Loucy (cell line): ENCODE measurements around the gene KANSL1.

Source experiments
- H2AFZ ChIP-seq: fragments of 200-600 bp; sonication (generic); 2 replicates; pipeline ENCODE4 v1.6.0; 2016; ENCODE audit warnings: antibody characterized with exemption, mild to moderate bottlenecking, low read length, moderate library complexity
- H3F3A ChIP-seq: fragments of 200-600 bp; 2 replicates; pipeline ENCODE4 v1.6.0; 2016; ENCODE audit warnings: antibody characterized with exemption, low read depth, mild to moderate bottlenecking
- H3K27me3 ChIP-seq: fragments of 200-600 bp; sonication (generic); 2 replicates; pipeline ENCODE4 v1.6.1; 2014; ENCODE audit warnings: low read length, mild to moderate bottlenecking; ENCODE audit not compliant: insufficient read depth, poor library complexity, severe bottlenecking
- H3K36me3 ChIP-seq: fragments of 200-600 bp; sonication (generic); 2 replicates; pipeline ENCODE4 v1.6.1; 2016; ENCODE audit warnings: low read length; ENCODE audit not compliant: insufficient read depth
- H3K4me1 ChIP-seq: fragments of 200-600 bp; sonication (generic); 2 replicates; pipeline ENCODE4 v1.5.1; 2014; ENCODE audit warnings: low read length, mild to moderate bottlenecking; ENCODE audit not compliant: insufficient read depth, poor library complexity, severe bottlenecking
- H3K4me2 ChIP-seq: fragments of 200-600 bp; sonication (generic); 2 replicates; pipeline ENCODE4 v1.6.0; 2014; ENCODE audit warnings: antibody characterized with exemption, low read length, low read depth, mild to moderate bottlenecking; ENCODE audit not compliant: poor library complexity, severe bottlenecking
- H3K4me3 ChIP-seq: fragments of 200-600 bp; sonication (generic); 2 replicates; pipeline ENCODE4 v1.5.1; 2014; ENCODE audit warnings: low read length, mild to moderate bottlenecking, mixed read lengths; ENCODE audit not compliant: poor library complexity, severe bottlenecking
- H3K79me2 ChIP-seq: fragments of 200-600 bp; sonication (generic); 2 replicates; pipeline ENCODE4 v1.6.1; 2014; ENCODE audit warnings: low read length; ENCODE audit not compliant: insufficient read depth
- H3K9ac ChIP-seq: fragments of 200-600 bp; sonication (generic); 2 replicates; pipeline ENCODE4 v1.6.0; 2014; ENCODE audit warnings: mild to moderate bottlenecking, low read depth, low read length, moderate library complexity; ENCODE audit not compliant: poor library complexity, severe bottlenecking
- H3K9me2 ChIP-seq: fragments of 200-600 bp; sonication (generic); replicated peaks from 2 replicates; pipeline ENCODE4 v1.6.1; 2016; ENCODE audit warnings: low read depth, low read length, mixed read lengths
- H3K9me3 ChIP-seq: fragments of 200-600 bp; sonication (generic); 2 replicates; pipeline ENCODE4 v1.6.1; 2014; ENCODE audit warnings: mild to moderate bottlenecking, antibody characterized with exemption, low read length, low read depth; ENCODE audit not compliant: insufficient read depth
- H4K20me1 ChIP-seq: fragments of 200-600 bp; sonication (generic); 2 replicates; pipeline ENCODE4 v1.6.0; 2014; ENCODE audit warnings: antibody characterized with exemption, low read length, mild to moderate bottlenecking; ENCODE audit not compliant: insufficient read depth, poor library complexity, severe bottlenecking
- EZH2phosphoT487 ChIP-seq: fragments of 200-600 bp; IDR thresholded peaks from 2 replicates; pipeline ENCODE4 v1.6.1; 2018; ENCODE audit warnings: antibody characterized with exemption, mild to moderate bottlenecking, moderate library complexity, borderline replicate concordance
- TF ChIP-seq, protein P1 (sequence below): fragments of 200-600 bp; sonication (generic); conservative IDR thresholded peaks from 2 replicates; pipeline ENCODE4 v1.5.1; 2014; ENCODE audit warnings: mild to moderate bottlenecking, antibody characterized with exemption, low read length

The KANSL1 gene

DNA sequence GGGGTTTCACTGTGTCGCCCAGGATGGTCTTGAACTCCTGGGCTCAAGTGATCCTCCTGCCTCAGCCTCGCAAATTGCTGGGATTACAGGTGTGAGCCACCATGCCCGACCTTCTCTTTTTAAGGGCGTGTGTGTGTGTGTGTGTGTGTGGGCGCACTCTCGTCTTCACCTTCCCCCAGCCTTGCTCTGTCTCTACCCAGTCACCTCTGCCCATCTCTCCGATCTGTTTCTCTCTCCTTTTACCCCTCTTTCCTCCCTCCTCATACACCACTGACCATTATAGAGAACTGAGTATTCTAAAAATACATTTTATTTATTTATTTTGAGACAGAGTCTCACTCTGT lies 190.3 kb downstream of the KANSL1 start:
- H3K9ac ChIP-seq = no peak overlapping the region
- no peaks in the 10 kb centered on the region for H3K36me3 ChIP-seq
- no peaks in the 10 kb centered on the region for H3K9me2 ChIP-seq
- no peaks in the 10 kb centered on the region for H3K27me3 ChIP-seq
- TF ChIP-seq EZH2phosphoT487 = no peak
- TF ChIP-seq, protein P1, sequence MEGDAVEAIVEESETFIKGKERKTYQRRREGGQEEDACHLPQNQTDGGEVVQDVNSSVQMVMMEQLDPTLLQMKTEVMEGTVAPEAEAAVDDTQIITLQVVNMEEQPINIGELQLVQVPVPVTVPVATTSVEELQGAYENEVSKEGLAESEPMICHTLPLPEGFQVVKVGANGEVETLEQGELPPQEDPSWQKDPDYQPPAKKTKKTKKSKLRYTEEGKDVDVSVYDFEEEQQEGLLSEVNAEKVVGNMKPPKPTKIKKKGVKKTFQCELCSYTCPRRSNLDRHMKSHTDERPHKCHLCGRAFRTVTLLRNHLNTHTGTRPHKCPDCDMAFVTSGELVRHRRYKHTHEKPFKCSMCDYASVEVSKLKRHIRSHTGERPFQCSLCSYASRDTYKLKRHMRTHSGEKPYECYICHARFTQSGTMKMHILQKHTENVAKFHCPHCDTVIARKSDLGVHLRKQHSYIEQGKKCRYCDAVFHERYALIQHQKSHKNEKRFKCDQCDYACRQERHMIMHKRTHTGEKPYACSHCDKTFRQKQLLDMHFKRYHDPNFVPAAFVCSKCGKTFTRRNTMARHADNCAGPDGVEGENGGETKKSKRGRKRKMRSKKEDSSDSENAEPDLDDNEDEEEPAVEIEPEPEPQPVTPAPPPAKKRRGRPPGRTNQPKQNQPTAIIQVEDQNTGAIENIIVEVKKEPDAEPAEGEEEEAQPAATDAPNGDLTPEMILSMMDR = no peak
- no peaks in the 10 kb centered on the region for H4K20me1 ChIP-seq
- no peak overlapping the region for H3K4me3 ChIP-seq
- H3K79me2 ChIP-seq = no peaks in the 10 kb centered on the region
- no peaks in the 10 kb centered on the region for H3K9me3 ChIP-seq
- H3K4me1 ChIP-seq = no peaks in the 10 kb centered on the region
- no peaks in the 10 kb centered on the region for H3F3A ChIP-seq
- H3K4me2 ChIP-seq = no peak overlapping the region
- H2AFZ ChIP-seq = 0 out of 2 replicates have a peak overlapping the region, but pooled peaks have one; percentile 19

- H3K9ac ChIP-seq = no peak overlapping the region
Measured at GRCh38 chr17:46002311-46002972, 190.8 kb downstream of the KANSL1 start.

DNA sequence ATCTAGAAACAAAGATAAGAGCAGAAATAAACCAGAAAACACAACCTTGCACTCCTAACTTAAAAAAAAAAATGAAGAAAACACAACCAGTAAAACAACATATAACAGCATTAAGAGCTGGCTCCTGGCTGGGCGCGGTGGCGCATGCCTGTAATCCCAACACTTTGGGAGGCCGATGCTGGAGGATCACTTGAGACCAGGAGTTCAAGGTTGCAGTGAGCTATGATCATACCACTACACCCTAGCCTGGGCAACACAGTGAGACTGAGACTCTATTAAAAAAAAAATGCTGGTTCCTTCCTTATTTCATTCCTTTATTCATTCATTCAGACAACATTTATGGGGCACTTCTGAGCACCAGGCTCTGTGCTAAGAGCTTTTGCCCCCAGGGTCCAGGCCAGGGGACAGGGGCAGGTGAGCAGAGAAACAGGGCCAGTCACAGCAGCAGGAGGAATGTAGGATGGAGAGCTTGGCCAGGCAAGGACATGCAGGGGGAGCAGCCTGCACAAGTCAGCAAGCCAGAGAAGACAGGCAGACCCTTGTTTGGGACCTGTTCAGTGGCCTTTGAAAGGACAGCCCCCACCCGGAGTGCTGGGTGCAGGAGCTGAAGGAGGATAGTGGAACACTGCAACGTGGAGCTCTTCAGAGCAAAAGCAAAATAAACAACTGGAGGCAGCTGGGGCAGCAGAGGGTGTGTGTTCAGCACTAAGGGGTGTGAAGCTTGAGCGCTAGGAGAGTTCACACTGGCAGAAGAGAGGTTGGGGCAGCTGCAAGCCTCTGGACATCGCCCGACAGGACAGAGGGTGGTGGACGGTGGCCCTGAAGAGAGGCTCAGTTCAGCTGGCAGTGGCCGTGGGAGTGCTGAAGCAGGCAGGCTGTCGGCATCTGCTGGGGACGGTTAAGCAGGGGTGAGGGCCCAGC lies 191.6 kb downstream of the KANSL1 start:
- Histone ChIP-seq H3K79me2 (no peaks in the 10 kb centered on the region), H3K9me3 (no peaks in the 10 kb centered on the region), H2AFZ (no peak overlapping the region; the same call in 1 of the 2 replicates), H3F3A (no peaks in the 10 kb centered on the region), H3K9ac (no peak overlapping the region), H3K36me3 (no peaks in the 10 kb centered on the region), H4K20me1 (no peaks in the 10 kb centered on the region), H3K4me1 (no peaks in the 10 kb centered on the region), H3K4me3 (no peak overlapping the region), H3K9me2 (no peaks in the 10 kb centered on the region), H3K4me2 (no peak overlapping the region), H3K27me3 (no peaks in the 10 kb centered on the region)
- TF ChIP-seq, protein P1 = no peak
- TF ChIP-seq EZH2phosphoT487 = no peak

More at GRCh38 chr17:46002311-46002972, 190.8 kb downstream of the KANSL1 start:
- TF ChIP-seq, protein P1 = peak; percentile 86
- no peak for TF ChIP-seq EZH2phosphoT487
- Histone ChIP-seq H3K4me3 (no peak overlapping the region), H3K9me3 (no peaks in the 10 kb centered on the region), H3K36me3 (no peaks in the 10 kb centered on the region), H3K9me2 (no peaks in the 10 kb centered on the region), H2AFZ (no peak overlapping the region), H4K20me1 (no peaks in the 10 kb centered on the region), H3K27me3 (no peaks in the 10 kb centered on the region), H3K4me1 (no peaks in the 10 kb centered on the region), H3K4me2 (no peak overlapping the region), H3F3A (no peaks in the 10 kb centered on the region), H3K79me2 (no peaks in the 10 kb centered on the region)
